ENCODE measurements around the gene SLC2A4RG. TPM values are rescaled to one million over a fixed set of nuclear protein-coding genes. Genes with fewer than 3 reads are reported as not detected.

Gene SLC2A4RG
- total and polyA plus RNA-seq, 9 donors, result 2.2 to 199 (median 103) TPM

- no peaks in the 10 kb centered on the region for H3K36me3 ChIP-seq
- H3K9me3 ChIP-seq, result no peaks in the 10 kb centered on the region
- H3K27ac ChIP-seq, result no peak overlapping the region
- no peak overlapping the region for H3K4me3 ChIP-seq
- no peak for TF ChIP-seq CTCF (IDR thresholded peaks at IDR 0.05)
- TF ChIP-seq POLR2A (IDR thresholded peaks at IDR 0.05), result no peak
- no peak for TF ChIP-seq EP300 (IDR thresholded peaks at IDR 0.05)
- H3K27me3 ChIP-seq, result no peaks in the 10 kb centered on the region
- no peaks in the 10 kb centered on the region for H3K4me1 ChIP-seq (ENCODE audit: insufficient read depth)
- 72 to 76% (median 74%) methylated on average over 27 to 42 of the region's 45 CpGs for WGBS, 3 donors
- intact Hi-C loops (cut with DNase I), result no loop called here
- DNase-seq, result peak in 3 of 5 donors; percentile 28 to 42 (median 29)
These were observed 12.1 kb downstream of the SLC2A4RG start for GRCh38 chr20:63751471-63752271.

- intact Hi-C loops (cut with DNase I), result no loop called here
These were observed 13.0 kb downstream of the SLC2A4RG start for GRCh38 chr20:63752411-63753101.

DNA sequence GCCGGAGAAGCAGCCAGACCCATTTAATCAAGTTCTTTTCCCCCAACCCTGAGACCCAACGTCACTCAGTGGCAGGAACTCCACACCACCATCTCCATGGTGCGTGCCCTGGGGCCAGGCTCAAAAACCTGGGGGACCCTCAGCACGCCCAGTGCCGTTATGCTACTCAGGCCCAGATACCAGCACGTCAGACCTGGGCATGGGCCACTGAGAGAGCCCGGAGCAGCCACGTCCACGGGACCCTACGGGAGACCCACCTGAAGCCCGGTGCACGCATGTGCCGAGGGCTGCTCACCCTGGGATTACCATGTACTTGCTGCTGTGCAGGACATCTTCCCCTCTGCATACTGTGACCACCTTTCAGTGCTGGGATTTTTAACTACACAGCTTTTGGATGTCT, 13.8 kb downstream of the SLC2A4RG start:
- no peak for TF ChIP-seq EP300 (IDR thresholded peaks at IDR 0.05)
- TF ChIP-seq POLR2A (IDR thresholded peaks at IDR 0.05), result no peak
- TF ChIP-seq CTCF (IDR thresholded peaks at IDR 0.05), result no peak
- intact Hi-C loops (cut with DNase I), result no loop called here
- H3K27ac ChIP-seq, result no peak overlapping the region
- no peak for DNase-seq
- H3K27me3 ChIP-seq, result no peaks in the 10 kb centered on the region
- 90 to 95% (median 92%) methylated on average over 13 of the region's 13 CpGs for WGBS, 3 donors
- no peaks in the 10 kb centered on the region for H3K36me3 ChIP-seq
- no peaks in the 10 kb centered on the region for H3K4me1 ChIP-seq (ENCODE audit: insufficient read depth)
- H3K4me3 ChIP-seq, result no peak overlapping the region
- no peaks in the 10 kb centered on the region for H3K9me3 ChIP-seq

More at GRCh38 chr20:63752411-63753101, 13.0 kb downstream of the SLC2A4RG start:
- H3K9me3 ChIP-seq, result no peaks in the 10 kb centered on the region
- peak in 2 of 5 donors; percentile 22 to 35 for DNase-seq
- no peaks in the 10 kb centered on the region for H3K4me1 ChIP-seq (ENCODE audit: insufficient read depth)
- WGBS, 3 donors, result 89 to 92% (median 92%) methylated on average over 49 to 50 of the region's 50 CpGs
- no peaks in the 10 kb centered on the region for H3K27me3 ChIP-seq
- no peaks in the 10 kb centered on the region for H3K36me3 ChIP-seq
- no peak overlapping the region for H3K4me3 ChIP-seq
- TF ChIP-seq EP300 (IDR thresholded peaks at IDR 0.05), result no peak
- TF ChIP-seq CTCF (IDR thresholded peaks at IDR 0.05), result no peak
- TF ChIP-seq POLR2A (IDR thresholded peaks at IDR 0.05), result no peak
- no peak overlapping the region for H3K27ac ChIP-seq

- H3K4me3 ChIP-seq, result no peak overlapping the region
- 84 to 89% (median 85%) methylated on average over 16 of the region's 16 CpGs for WGBS, 3 donors
- no peak overlapping the region for H3K27ac ChIP-seq
- no peaks in the 10 kb centered on the region for H3K4me1 ChIP-seq (ENCODE audit: insufficient read depth)
- intact Hi-C loops (cut with DNase I), result no loop called here
- peak in 1 of 5 donors; percentile 30 for DNase-seq
- no peak for TF ChIP-seq POLR2A (IDR thresholded peaks at IDR 0.05)
- TF ChIP-seq EP300 (IDR thresholded peaks at IDR 0.05), result no peak
- no peak for TF ChIP-seq CTCF (IDR thresholded peaks at IDR 0.05)
- H3K9me3 ChIP-seq, result no peaks in the 10 kb centered on the region
- H3K36me3 ChIP-seq, result no peaks in the 10 kb centered on the region
- no peaks in the 10 kb centered on the region for H3K27me3 ChIP-seq
These were observed 14.4 kb downstream of the SLC2A4RG start for GRCh38 chr20:63754008-63754407.
